Measurements from ENCODE around the gene PTPRM.

- TF ChIP-seq CTCF (optimal IDR thresholded peaks at IDR 0.05 in 1 of 3, IDR thresholded peaks at IDR 0.05 in 1 of 3, conservative IDR thresholded peaks at IDR 0.05 in 1 of 3; ENCODE audit: extremely low read depth in 1 of 3, insufficient read depth in 2 of 3, low read length in 3 of 3): no peak
- no peak for TF ChIP-seq EZH2 (IDR thresholded peaks at IDR 0.05; ENCODE audit: low read length)
Measured at GRCh38 chr18:7772951-7773350, 205.8 kb downstream of the PTPRM start.
